GOT3 (cell line): Measurements from ENCODE around the gene SP9.

ENCODE experiments used
- DNase-seq: peaks from one replicate; lab custom pipeline; 2025; ENCODE audit warnings: mixed read lengths; lab: John Stamatoyannopoulos, UW

The SP9 gene

GRCh38 chr2:174333372-174334277 lies 1.1 kb upstream of the SP9 start:
- no peak for DNase-seq

- DNase-seq = no peak
These were observed 457 bp upstream of the SP9 start for GRCh38 chr2:174334278-174334715.

GRCh38 chr2:174335254-174335987 lies 667 bp downstream of the SP9 start:
- DNase-seq = no peak

GRCh38 chr2:174335988-174336500 lies 1.3 kb downstream of the SP9 start:
- DNase-seq = no peak

- DNase-seq = no peak
These were observed 2.0 kb downstream of the SP9 start for GRCh38 chr2:174336501-174337336.

- DNase-seq = no peak
These were observed 2.8 kb downstream of the SP9 start for GRCh38 chr2:174337337-174338146.

- no peak for DNase-seq
These were observed 3.4 kb downstream of the SP9 start for GRCh38 chr2:174338147-174338605.

GRCh38 chr2:174338671-174339560 lies 4.2 kb downstream of the SP9 start:
- no peak for DNase-seq

- no peak for DNase-seq
These were observed 5.0 kb downstream of the SP9 start for GRCh38 chr2:174339561-174340399.

- no peak for DNase-seq
These were observed 5.9 kb downstream of the SP9 start for GRCh38 chr2:174340400-174341292.

- peak; percentile 64 for DNase-seq
These were observed 6.7 kb downstream of the SP9 start for GRCh38 chr2:174341293-174341994.

GRCh38 chr2:174341995-174342685 lies 7.4 kb downstream of the SP9 start:
- no peak for DNase-seq

- DNase-seq = no peak
These were observed 8.1 kb downstream of the SP9 start for GRCh38 chr2:174342686-174343342.

- DNase-seq = no peak
These were observed 8.5 kb downstream of the SP9 start for GRCh38 chr2:174343343-174343622.

GRCh38 chr2:174343623-174344455 lies 9.1 kb downstream of the SP9 start:
- no peak for DNase-seq
